ENCODE results near the gene SH3PXD2B.
"Not testable (repeated sequence)": the region's sequence is repeated elsewhere in the genome, so short reads cannot be mapped to it uniquely, and the experiment has no call there.

SH3PXD2B gene

DNA sequence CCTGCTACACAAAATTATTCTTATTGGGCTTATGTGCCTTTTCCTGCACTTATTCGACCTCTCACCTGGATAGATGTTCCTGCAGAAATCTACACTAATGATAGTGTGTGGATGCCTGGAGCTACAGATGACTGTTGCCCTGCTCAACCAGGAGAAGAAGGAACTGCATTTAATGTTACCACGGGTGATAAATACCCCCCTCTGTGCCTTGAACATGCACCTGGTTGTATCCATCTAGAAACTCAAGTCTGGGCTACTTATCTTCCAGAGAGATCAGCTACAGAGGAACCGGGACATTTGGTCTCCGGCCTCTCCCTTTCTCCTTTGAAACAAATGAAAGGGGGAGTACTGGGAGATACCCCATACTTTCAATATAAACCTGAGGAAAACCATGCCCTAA lies 54.5 kb downstream of the SH3PXD2B start:
- H3K4me3 ChIP-seq (ENCODE audit: low read depth, low read length), result no peak overlapping the region
- TF ChIP-seq, protein P1, sequence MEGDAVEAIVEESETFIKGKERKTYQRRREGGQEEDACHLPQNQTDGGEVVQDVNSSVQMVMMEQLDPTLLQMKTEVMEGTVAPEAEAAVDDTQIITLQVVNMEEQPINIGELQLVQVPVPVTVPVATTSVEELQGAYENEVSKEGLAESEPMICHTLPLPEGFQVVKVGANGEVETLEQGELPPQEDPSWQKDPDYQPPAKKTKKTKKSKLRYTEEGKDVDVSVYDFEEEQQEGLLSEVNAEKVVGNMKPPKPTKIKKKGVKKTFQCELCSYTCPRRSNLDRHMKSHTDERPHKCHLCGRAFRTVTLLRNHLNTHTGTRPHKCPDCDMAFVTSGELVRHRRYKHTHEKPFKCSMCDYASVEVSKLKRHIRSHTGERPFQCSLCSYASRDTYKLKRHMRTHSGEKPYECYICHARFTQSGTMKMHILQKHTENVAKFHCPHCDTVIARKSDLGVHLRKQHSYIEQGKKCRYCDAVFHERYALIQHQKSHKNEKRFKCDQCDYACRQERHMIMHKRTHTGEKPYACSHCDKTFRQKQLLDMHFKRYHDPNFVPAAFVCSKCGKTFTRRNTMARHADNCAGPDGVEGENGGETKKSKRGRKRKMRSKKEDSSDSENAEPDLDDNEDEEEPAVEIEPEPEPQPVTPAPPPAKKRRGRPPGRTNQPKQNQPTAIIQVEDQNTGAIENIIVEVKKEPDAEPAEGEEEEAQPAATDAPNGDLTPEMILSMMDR (conservative IDR thresholded peaks at IDR 0.05; ENCODE audit: low read depth, low read length), result no peak
- no peak for DNase-seq (ENCODE audit: low read depth)

DNA sequence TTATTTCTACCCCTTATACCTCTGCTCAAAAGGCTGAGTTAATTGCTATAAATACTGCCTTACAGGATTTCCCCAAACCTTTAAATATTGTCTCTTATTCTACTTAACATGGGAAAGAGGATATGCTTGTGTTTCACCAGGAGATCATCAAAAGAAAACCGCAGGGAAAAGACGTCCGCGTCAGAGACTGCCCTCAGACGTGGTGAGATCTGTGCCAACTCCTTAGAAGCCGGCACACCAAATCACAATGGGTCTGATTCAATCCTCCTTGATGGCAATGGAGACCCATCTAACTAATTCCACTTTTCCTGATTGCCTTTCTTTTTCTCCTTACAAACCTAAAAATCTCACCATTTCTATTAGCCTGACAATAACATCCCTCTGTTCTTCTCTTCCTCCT lies 55.0 kb downstream of the SH3PXD2B start:
- no peak overlapping the region for H3K4me3 ChIP-seq (ENCODE audit: low read depth, low read length)
- TF ChIP-seq, protein P1 (conservative IDR thresholded peaks at IDR 0.05; ENCODE audit: low read depth, low read length), result no peak
- no peak for DNase-seq (ENCODE audit: low read depth)

DNA sequence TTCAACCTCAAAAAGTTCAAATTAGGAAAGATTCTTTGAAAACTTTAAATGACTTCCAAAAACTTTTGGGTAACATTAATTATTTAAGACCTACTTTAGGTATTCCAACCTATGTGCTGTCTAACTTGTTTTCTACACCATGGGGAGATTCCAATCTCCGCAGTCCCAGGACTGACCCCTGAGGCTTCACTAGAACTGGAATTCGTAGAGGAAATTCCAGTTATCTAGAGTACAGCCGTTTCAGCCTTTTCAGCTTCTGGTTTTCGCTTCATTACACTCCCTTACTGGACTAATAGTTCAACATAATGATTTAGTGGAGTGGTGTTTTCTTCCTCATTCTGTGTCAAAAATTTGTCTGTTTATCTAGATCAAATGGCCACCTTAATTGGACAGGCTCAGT lies 55.7 kb downstream of the SH3PXD2B start:
- H3K4me3 ChIP-seq (ENCODE audit: low read depth, low read length); DNase-seq (ENCODE audit: low read depth): not testable (repeated sequence)

DNA sequence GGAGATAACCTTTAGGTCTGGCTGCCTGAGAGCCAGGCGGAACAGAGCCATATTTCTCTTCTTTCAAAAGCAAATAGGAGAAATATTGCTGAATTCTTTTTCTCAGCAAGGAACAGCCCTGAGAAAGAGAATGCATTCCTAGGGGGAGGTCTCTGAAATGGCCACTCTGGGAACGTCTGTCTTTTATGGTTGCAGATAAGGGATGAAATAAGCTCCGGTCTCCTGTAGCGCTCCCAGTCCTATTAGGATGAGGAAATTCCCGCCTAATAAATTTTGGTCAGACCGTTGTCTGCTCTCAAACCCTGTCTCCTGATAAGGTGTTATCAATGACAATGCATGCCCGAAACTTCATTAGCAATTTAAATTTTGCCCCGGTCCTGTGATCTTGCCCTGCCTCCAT lies 57.3 kb downstream of the SH3PXD2B start:
- not testable (repeated sequence) for DNase-seq (ENCODE audit: low read depth); H3K4me3 ChIP-seq (ENCODE audit: low read depth, low read length)

DNA sequence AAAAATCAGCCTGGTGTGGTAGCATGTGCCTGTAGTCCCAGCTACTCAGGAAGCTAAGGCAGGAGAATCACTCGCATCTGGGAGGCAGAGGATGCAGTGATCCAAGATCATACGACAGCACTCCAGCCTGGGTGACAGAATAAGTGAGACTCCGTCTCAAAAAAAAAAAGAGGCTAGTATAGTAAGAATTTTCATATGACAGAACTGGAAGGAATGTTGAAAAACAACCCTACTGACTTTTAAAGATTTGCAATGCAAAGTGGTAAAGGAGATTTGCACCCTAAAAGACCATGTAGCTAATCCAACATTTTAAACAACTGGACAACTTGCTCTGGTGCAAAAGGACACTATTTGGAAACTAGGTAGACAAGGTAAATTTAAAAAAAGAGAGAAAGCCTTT lies 58.1 kb downstream of the SH3PXD2B start:
- H3K4me3 ChIP-seq (ENCODE audit: low read depth, low read length), result no peak overlapping the region
- TF ChIP-seq, protein P1 (conservative IDR thresholded peaks at IDR 0.05; ENCODE audit: low read depth, low read length), result no peak
- no peak for DNase-seq (ENCODE audit: low read depth)

DNA sequence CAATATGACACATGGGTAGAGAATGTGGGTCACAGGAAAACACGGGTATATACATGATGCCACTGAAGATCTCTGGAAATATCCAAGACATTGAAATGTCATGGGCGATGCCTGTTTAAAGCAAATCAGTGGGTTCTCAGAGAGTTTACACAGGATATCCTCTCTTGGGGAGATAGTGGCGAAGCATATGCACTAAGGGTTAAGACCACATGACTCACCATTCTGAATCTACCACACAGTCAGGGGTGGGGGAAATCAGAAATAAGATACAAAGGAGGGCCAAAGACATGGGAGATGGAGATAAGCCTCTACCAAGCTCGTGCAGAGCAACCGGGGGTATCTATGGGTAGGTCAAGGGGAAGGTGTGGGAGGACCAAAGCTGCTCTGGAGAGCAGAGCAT lies 58.8 kb downstream of the SH3PXD2B start:
- H3K4me3 ChIP-seq (ENCODE audit: low read depth, low read length), result no peak overlapping the region
- TF ChIP-seq, protein P1 (conservative IDR thresholded peaks at IDR 0.05; ENCODE audit: low read depth, low read length), result no peak
- no peak for DNase-seq (ENCODE audit: low read depth)

DNA sequence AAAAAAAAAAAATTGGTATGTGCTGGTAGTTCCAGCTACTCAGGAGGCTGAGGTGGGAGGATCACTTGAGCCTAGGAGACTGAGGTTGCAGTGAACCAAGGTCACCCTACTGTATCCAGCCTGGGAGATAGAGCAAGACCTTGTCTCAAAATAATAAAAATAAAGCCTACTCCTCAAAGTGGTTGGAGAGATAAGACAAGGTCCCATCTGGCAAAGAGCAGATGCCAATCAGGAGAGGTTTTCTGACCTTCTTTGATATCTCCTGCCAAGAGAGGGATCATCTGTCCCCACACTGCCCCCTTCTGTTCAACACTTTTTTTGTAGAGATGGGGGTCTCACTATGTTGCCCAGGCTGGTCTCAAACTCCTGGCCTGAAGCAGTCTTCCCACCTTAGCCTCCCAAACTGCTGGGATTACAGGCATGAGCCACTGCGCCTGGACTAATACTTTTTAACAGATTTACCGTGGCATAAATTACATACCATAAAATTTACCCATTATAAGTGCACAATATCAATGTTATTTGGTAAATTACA lies 64.7 kb downstream of the SH3PXD2B start:
- TF ChIP-seq, protein P1 (conservative IDR thresholded peaks at IDR 0.05; ENCODE audit: low read depth, low read length), result no peak
- DNase-seq (ENCODE audit: low read depth), result no peak

DNA sequence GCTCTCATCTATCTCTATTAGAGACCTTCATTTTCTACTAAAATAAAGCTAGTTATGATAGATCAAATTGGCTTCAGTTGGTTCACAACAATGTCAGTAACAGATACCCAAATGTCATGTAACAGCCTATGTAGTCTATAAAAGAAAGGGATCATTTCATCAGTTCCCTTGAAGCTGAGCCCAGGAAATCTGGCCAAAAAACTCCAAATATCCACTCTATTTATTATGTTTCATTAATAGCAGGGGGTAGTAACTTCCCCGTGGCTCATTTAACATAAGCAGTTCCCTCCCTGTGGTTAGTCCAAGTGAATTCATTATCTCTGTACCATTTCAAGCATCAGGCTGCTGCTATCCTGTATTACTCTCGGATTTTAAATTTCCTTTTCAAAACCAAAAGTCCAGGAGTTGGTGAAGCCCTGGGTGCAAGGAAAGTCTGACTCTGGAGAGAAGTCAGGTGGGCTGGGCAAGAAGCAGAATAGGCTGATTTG lies 66.0 kb downstream of the SH3PXD2B start:
- DNase-seq (ENCODE audit: low read depth), result no peak
- TF ChIP-seq, protein P1 (conservative IDR thresholded peaks at IDR 0.05; ENCODE audit: low read depth, low read length), result no peak
- H3K4me3 ChIP-seq (ENCODE audit: low read depth, low read length), result no peak overlapping the region

More for the DNA sequence above, 64.7 kb downstream of the SH3PXD2B start:
- H3K4me3 ChIP-seq (ENCODE audit: low read depth, low read length), result no peak overlapping the region
